Suprapubic skin (tissue), 4 donors: Measurements from ENCODE around the gene ENTREP1.

ENCODE experiments used
- POLR2A ChIP-seq, 2 donors: fragments of 450-650 bp; IDR thresholded peaks; one replicate each; pipeline ENCODE4 v1.6.1; 2017; ENCODE audit warnings: antibody characterized with exemption in 2 of 2, mild to moderate bottlenecking in 2 of 2, moderate library complexity in 2 of 2
- POLR2AphosphoS5 ChIP-seq, 3 donors: sonication (generic); formaldehyde crosslinking; IDR thresholded peaks; one replicate each; pipeline ENCODE4 v1.6.1; 2017; ENCODE audit warnings: antibody characterized with exemption in 3 of 3
- TF ChIP-seq, protein P1 (sequence below), 2 donors: fragments of 200-600 bp in 1 of 2; fragments of 450-650 bp in 1 of 2; sonication (generic) in 1 of 2; IDR thresholded peaks; one replicate each; pipeline ENCODE4 v1.5.1; 2016 to 2019; ENCODE audit warnings: antibody characterized with exemption in 2 of 2, mild to moderate bottlenecking in 1 of 2, moderate library complexity in 1 of 2

DNA sequence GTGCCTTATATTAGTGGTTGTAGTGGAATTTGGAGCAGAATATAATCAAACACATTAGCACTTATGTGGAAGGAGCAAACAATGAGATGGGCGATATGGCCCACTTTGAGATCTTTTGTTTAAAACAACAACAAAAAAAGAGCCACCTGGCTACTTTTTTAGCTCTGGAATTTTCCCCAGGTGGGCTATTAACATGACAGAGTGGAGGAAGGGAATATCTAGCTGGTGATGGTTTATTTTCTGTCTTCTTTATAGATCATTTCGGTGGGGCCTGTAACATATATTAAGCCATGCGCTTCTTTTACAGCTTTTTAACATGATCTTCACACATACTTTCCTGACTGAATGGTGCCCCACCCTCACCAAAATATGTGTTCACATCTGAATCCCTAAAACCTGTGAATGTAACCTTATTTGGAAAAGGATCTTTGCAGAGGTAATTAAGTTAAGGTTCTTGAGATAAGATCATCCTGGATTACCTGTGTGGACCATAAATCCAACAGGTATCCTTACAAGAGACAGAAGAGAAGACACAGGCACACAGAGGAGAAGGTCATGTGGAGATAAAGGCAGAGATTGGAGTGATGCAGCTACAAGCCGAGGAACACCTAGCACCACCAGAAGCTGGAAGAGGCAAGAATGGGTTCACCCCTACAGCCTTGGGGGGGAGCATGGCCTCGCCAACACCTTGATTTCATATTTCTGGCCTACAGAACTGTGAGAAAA is 16.6 kb upstream of the ENTREP1 start:
- TF ChIP-seq, protein P1, sequence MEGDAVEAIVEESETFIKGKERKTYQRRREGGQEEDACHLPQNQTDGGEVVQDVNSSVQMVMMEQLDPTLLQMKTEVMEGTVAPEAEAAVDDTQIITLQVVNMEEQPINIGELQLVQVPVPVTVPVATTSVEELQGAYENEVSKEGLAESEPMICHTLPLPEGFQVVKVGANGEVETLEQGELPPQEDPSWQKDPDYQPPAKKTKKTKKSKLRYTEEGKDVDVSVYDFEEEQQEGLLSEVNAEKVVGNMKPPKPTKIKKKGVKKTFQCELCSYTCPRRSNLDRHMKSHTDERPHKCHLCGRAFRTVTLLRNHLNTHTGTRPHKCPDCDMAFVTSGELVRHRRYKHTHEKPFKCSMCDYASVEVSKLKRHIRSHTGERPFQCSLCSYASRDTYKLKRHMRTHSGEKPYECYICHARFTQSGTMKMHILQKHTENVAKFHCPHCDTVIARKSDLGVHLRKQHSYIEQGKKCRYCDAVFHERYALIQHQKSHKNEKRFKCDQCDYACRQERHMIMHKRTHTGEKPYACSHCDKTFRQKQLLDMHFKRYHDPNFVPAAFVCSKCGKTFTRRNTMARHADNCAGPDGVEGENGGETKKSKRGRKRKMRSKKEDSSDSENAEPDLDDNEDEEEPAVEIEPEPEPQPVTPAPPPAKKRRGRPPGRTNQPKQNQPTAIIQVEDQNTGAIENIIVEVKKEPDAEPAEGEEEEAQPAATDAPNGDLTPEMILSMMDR (IDR thresholded peaks at IDR 0.05): no peak
- TF ChIP-seq POLR2AphosphoS5 (IDR thresholded peaks at IDR 0.05) (no peak), POLR2A (IDR thresholded peaks at IDR 0.05) (no peak)
